PC-3 (cell line): ENCODE data around the gene SPOCD1. TPM values are rescaled to one million over a fixed set of nuclear protein-coding genes. Genes with fewer than 3 reads are reported as not detected.

Source experiments
- ATAC-seq: fragments of 200-7000 bp; cut with Tn5 transposase; 2 replicates; pipeline ENCODE4 v1.9.1; 2020; ENCODE audit warnings: mild to moderate bottlenecking, moderate library complexity
- BruUV-seq: library from RNA; stranded (reverse); fragments of 400-500 nt; replicated peaks from 2 replicates; lab custom pipeline; 2021; lab: Mats Ljungman, UMichigan
- CTCF ChIA-PET: fragments of 300-600 bp; sonication (Branson Sonifier 250); formaldehyde crosslinking; loops from one replicate; lab custom pipeline; 2022; ENCODE audit warnings: antibody characterized with exemption; lab: Charles Lee
- POLR2A ChIA-PET: fragments of 300-600 bp; sonication (Branson Sonifier 250); formaldehyde crosslinking; loops from one replicate; lab custom pipeline; 2022; ENCODE audit warnings: antibody characterized with exemption; ENCODE audit not compliant: unreplicated experiment; lab: Charles Lee
- DNase-seq: peaks from one replicate; pipeline ENCODE4 v3.0.0-alpha.2; 2015
- H2AFZ ChIP-seq: fragments of 300-600 bp; sonication (generic); 2 replicates; pipeline ENCODE4 v1.6.0; 2016; ENCODE audit warnings: antibody characterized with exemption, low read length
- H3F3A ChIP-seq: fragments of 300-600 bp; sonication (generic); one replicate; pipeline ENCODE4 v1.6.0; 2017; ENCODE audit warnings: antibody characterized with exemption, low read length, control low read depth, mild to moderate bottlenecking; ENCODE audit not compliant: unreplicated experiment
- H3K27ac ChIP-seq: fragments of 300-600 bp; sonication (generic); 2 replicates; pipeline ENCODE4 v1.5.1; 2016; ENCODE audit warnings: mild to moderate bottlenecking, low read length
- H3K27me3 ChIP-seq: fragments of 300-600 bp; sonication (generic); 2 replicates; pipeline ENCODE4 v1.6.1; 2016; ENCODE audit warnings: low read length, mixed read lengths
- H3K36me3 ChIP-seq: fragments of 300-600 bp; sonication (generic); 2 replicates; pipeline ENCODE4 v1.6.1; 2016; ENCODE audit warnings: low read depth, mixed run types, low read length, mixed read lengths
- H3K4me1 ChIP-seq: fragments of 300-600 bp; sonication (generic); 2 replicates; pipeline ENCODE4 v1.5.1; 2016; ENCODE audit warnings: low read length; ENCODE audit not compliant: insufficient read depth
- H3K4me2 ChIP-seq: fragments of 300-600 bp; sonication (generic); 2 replicates; pipeline ENCODE4 v1.6.0; 2016; ENCODE audit warnings: low read length
- H3K4me3 ChIP-seq: fragments of 300-600 bp; sonication (generic); 2 replicates; pipeline ENCODE4 v1.5.1; 2016; ENCODE audit warnings: mild to moderate bottlenecking, low read length, mixed read lengths
- H3K79me2 ChIP-seq: fragments of 300-600 bp; sonication (generic); 2 replicates; pipeline ENCODE4 v1.6.1; 2017; ENCODE audit warnings: low read length, mixed read lengths
- H3K9ac ChIP-seq: fragments of 300-600 bp; sonication (generic); 2 replicates; pipeline ENCODE4 v1.6.0; 2016; ENCODE audit warnings: mild to moderate bottlenecking, low read length
- H3K9me2 ChIP-seq: fragments of 300-600 bp; sonication (generic); replicated peaks from 2 replicates; pipeline ENCODE4 v1.6.1; 2016; ENCODE audit warnings: mixed run types, low read length, mixed read lengths
- H3K9me3 ChIP-seq: fragments of 300-600 bp; sonication (generic); 2 replicates; pipeline ENCODE4 v1.6.1; 2016; ENCODE audit warnings: low read length, mixed read lengths
- H4K20me1 ChIP-seq: fragments of 300-600 bp; sonication (generic); 2 replicates; pipeline ENCODE4 v1.6.1; 2016; ENCODE audit warnings: low read length, mixed read lengths
- EZH2 ChIP-seq: fragments of 300-600 bp; sonication (generic); IDR thresholded peaks from one replicate; pipeline ENCODE4 v1.6.1; 2017; ENCODE audit warnings: antibody characterized with exemption, mild to moderate bottlenecking, low read length; ENCODE audit not compliant: unreplicated experiment
- EZH2phosphoT487 ChIP-seq: fragments of 300-600 bp; sonication (generic); IDR thresholded peaks from 2 replicates; pipeline ENCODE4 v1.6.1; 2018; ENCODE audit warnings: mild to moderate bottlenecking, antibody characterized with exemption, low read length, borderline replicate concordance
- intact Hi-C: fragments of 100-400 bp; cut with micrococcal nuclease; formaldehyde crosslinking; loops from 2 replicates; pipeline ENCODE4 v1.9.0; 2023
- total RNA-seq: library from RNA; depleted of rRNA; stranded (reverse); fragments of >200 nt; gene quantifications from 2 replicates; pipeline ENCODE4 v1.2.3, GENCODE V29; 2014
- TF ChIP-seq, protein P1 (sequence below): fragments of 300-600 bp; sonication (generic); conservative IDR thresholded peaks from 2 replicates; pipeline ENCODE4 v1.5.1; 2017; ENCODE audit warnings: antibody characterized with exemption, low read depth, mild to moderate bottlenecking, low read length

The SPOCD1 gene
- total RNA-seq, 1 experiment from 2014 or later, result 5.4 TPM

DNA sequence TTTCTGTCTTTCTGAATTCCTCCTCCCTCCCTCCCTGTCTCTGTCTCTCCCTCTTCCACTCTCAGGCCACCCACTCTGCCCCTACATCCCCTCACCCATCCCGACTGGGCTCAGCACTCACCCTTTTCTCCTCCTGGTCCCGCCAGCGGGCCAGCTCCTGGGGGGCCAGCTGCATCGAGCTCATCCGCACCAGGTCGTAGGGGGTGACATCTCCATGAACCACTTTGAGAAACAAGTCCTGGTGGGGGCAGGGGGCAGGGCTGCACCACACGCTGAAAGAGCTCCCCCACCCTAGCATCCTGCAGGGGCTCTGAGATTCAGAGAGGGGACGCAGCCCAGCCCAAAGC is 17.8 kb downstream of the SPOCD1 start:
- H3K79me2 ChIP-seq, result peaks cover 14% of the 10 kb centered on the region; the same call in 1 of the 2 replicates
- H3K9me2 ChIP-seq, result no peaks in the 10 kb centered on the region
- ChIA-PET CTCF (no interaction called here), POLR2A (interaction anchor here (0.7 kb wide), 1 partner anchor 128 kb away, joined by 6 read pairs; no protein-coding TSS in a partner anchor)
- no peak for ATAC-seq
- peaks cover 23% of the 10 kb centered on the region for H3K4me1 ChIP-seq
- H3K4me2 ChIP-seq, result peak overlapping the region; percentile 83
- intact Hi-C loops, result no loop called here
- H3K9ac ChIP-seq, result peak overlapping the region; percentile 46
- no peaks in the 10 kb centered on the region for H3K9me3 ChIP-seq
- no peaks in the 10 kb centered on the region for H3K27me3 ChIP-seq
- no peaks in the 10 kb centered on the region for H4K20me1 ChIP-seq
- TF ChIP-seq, protein P1, sequence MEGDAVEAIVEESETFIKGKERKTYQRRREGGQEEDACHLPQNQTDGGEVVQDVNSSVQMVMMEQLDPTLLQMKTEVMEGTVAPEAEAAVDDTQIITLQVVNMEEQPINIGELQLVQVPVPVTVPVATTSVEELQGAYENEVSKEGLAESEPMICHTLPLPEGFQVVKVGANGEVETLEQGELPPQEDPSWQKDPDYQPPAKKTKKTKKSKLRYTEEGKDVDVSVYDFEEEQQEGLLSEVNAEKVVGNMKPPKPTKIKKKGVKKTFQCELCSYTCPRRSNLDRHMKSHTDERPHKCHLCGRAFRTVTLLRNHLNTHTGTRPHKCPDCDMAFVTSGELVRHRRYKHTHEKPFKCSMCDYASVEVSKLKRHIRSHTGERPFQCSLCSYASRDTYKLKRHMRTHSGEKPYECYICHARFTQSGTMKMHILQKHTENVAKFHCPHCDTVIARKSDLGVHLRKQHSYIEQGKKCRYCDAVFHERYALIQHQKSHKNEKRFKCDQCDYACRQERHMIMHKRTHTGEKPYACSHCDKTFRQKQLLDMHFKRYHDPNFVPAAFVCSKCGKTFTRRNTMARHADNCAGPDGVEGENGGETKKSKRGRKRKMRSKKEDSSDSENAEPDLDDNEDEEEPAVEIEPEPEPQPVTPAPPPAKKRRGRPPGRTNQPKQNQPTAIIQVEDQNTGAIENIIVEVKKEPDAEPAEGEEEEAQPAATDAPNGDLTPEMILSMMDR, result no peak
- TF ChIP-seq EZH2phosphoT487 (no peak), EZH2 (no peak)
- peak overlapping the region; percentile 74 for H3K27ac ChIP-seq
- H3F3A ChIP-seq, result no peaks in the 10 kb centered on the region
- H2AFZ ChIP-seq, result peak overlapping the region; percentile 58
- H3K4me3 ChIP-seq, result peak overlapping the region; percentile 57
- TSS peak; percentile 76 for BruUV-seq
- no peak for DNase-seq
- no peaks in the 10 kb centered on the region for H3K36me3 ChIP-seq

DNA sequence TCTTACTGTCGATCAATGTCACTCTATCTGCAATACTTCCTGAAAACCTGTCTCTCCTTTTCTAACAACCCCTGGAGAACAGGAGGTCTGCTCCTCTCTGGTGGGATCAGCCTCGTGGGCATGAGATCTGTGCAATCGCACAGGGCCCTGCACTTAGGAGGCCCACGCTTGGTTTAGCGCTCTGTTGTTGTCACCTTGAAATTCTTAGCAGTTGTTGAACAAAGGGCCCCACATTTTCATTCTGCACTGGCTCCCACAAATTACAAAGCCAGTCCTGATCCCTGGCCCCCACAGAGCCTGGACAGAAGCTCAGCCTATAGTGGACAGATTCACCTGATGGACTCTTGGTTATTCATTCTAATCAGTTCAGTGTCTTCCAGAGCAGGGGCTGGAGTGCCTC is 18.6 kb downstream of the SPOCD1 start:
- no peaks in the 10 kb centered on the region for H3K27me3 ChIP-seq
- H3K9me3 ChIP-seq, result no peaks in the 10 kb centered on the region
- no peaks in the 10 kb centered on the region for H3K36me3 ChIP-seq
- H4K20me1 ChIP-seq, result no peaks in the 10 kb centered on the region
- CTCF ChIA-PET, result no interaction called here
- intact Hi-C loops, result no loop called here
- no TSS peak for BruUV-seq
- ATAC-seq (no peak), DNase-seq (no peak)
- TF ChIP-seq, protein P1, result no peak
- TF ChIP-seq EZH2phosphoT487 (no peak), EZH2 (no peak)
- no peaks in the 10 kb centered on the region for H3K9me2 ChIP-seq
- H3K4me3 ChIP-seq, result peak overlapping the region; percentile 57; the same call in 1 of the 2 replicates
- H3K27ac ChIP-seq, result no peak overlapping the region
- H2AFZ ChIP-seq, result no peak overlapping the region
- POLR2A ChIA-PET, result interaction anchor here (0.7 kb wide), 1 partner anchor 128 kb away, joined by 6 read pairs; no protein-coding TSS in a partner anchor
- no peaks in the 10 kb centered on the region for H3F3A ChIP-seq
- no peak overlapping the region for H3K9ac ChIP-seq
- H3K79me2 ChIP-seq, result peaks cover 14% of the 10 kb centered on the region; the same call in 1 of the 2 replicates
- peak overlapping the region; percentile 83 for H3K4me2 ChIP-seq
- peaks cover 23% of the 10 kb centered on the region for H3K4me1 ChIP-seq

DNA sequence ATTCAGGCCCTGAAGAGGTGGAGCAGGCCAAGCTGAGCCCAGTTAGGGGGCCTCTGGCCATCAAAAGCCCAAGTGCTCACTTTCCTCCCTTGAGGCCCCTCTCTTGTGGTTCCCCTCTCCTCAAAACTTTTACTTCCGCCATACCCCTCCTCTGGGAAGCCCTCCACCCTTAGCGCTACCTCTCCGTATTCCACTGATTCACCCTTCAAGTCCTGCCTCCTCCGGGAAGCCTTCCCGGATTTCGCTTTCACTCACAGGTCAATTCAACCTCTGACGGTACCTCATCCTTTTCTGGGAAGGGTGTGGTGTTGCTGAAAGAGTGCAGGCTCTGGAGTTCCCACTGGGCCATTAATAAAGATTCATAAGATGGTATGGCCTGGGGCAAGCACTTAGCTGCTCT is 19.1 kb downstream of the SPOCD1 start:
- no peak overlapping the region for H3K4me3 ChIP-seq
- no peak for DNase-seq
- ChIA-PET CTCF (no interaction called here), POLR2A (no interaction called here)
- no peaks in the 10 kb centered on the region for H3K27me3 ChIP-seq
- no peak overlapping the region for H3K27ac ChIP-seq
- H3F3A ChIP-seq, result no peaks in the 10 kb centered on the region
- H3K4me1 ChIP-seq, result peaks cover 23% of the 10 kb centered on the region
- H2AFZ ChIP-seq, result no peak overlapping the region
- no peaks in the 10 kb centered on the region for H3K36me3 ChIP-seq
- TF ChIP-seq, protein P1, result no peak
- TF ChIP-seq EZH2 (no peak), EZH2phosphoT487 (no peak)
- no peaks in the 10 kb centered on the region for H3K9me3 ChIP-seq
- H4K20me1 ChIP-seq, result no peaks in the 10 kb centered on the region
- no peak overlapping the region for H3K4me2 ChIP-seq
- H3K79me2 ChIP-seq, result peaks cover 14% of the 10 kb centered on the region; the same call in 1 of the 2 replicates
- BruUV-seq, result no TSS peak
- no peaks in the 10 kb centered on the region for H3K9me2 ChIP-seq
- intact Hi-C loops, result no loop called here
- no peak overlapping the region for H3K9ac ChIP-seq
- ATAC-seq, result no peak
